CD4-positive, alpha-beta T cell treated with Interleukin-15 for 4 hours (primary cell): ENCODE measurements around the gene DLG2.

Experiments used
- DNase-seq: peaks from one replicate; pipeline ENCODE4 v3.0.0-alpha.2; 2020; ENCODE audit warnings: low spot score

DLG2 gene

GRCh38 chr11:84763931-84764330 lies 863.2 kb downstream of the DLG2 start:
- no peak for DNase-seq

GRCh38 chr11:84757711-84758110 lies 869.4 kb downstream of the DLG2 start:
- DNase-seq, result no peak

- no peak for DNase-seq
These were observed 875.8 kb downstream of the DLG2 start for GRCh38 chr11:84751371-84751770.

GRCh38 chr11:84747871-84748270 lies 879.3 kb downstream of the DLG2 start:
- no peak for DNase-seq

- no peak for DNase-seq
These were observed 887.1 kb downstream of the DLG2 start for GRCh38 chr11:84740050-84740449.

GRCh38 chr11:84724256-84724655 lies 902.9 kb downstream of the DLG2 start:
- no peak for DNase-seq

- no peak for DNase-seq
These were observed 904.5 kb downstream of the DLG2 start for GRCh38 chr11:84722583-84723108.

- DNase-seq, result no peak
These were observed 905.6 kb downstream of the DLG2 start for GRCh38 chr11:84721561-84721961.

- DNase-seq, result no peak
These were observed 906.3 kb downstream of the DLG2 start for GRCh38 chr11:84720706-84721402.

- no peak for DNase-seq
These were observed 907.1 kb downstream of the DLG2 start for GRCh38 chr11:84719935-84720577.

GRCh38 chr11:84714316-84714780 lies 912.8 kb downstream of the DLG2 start:
- no peak for DNase-seq

- no peak for DNase-seq
These were observed 935.3 kb downstream of the DLG2 start for GRCh38 chr11:84691830-84692229.

GRCh38 chr11:84687433-84687832 lies 939.7 kb downstream of the DLG2 start:
- DNase-seq, result no peak

- DNase-seq, result no peak
These were observed 940.4 kb downstream of the DLG2 start for GRCh38 chr11:84686716-84687115.

- no peak for DNase-seq
These were observed 941.2 kb downstream of the DLG2 start for GRCh38 chr11:84685976-84686375.

GRCh38 chr11:84685149-84685548 lies 942.0 kb downstream of the DLG2 start:
- no peak for DNase-seq

- DNase-seq, result no peak
These were observed 945.7 kb downstream of the DLG2 start for GRCh38 chr11:84681456-84681855.

GRCh38 chr11:84675396-84676025 lies 951.6 kb downstream of the DLG2 start:
- DNase-seq, result no peak

- DNase-seq, result no peak
These were observed 953.4 kb downstream of the DLG2 start for GRCh38 chr11:84673753-84674152.

GRCh38 chr11:84671325-84671999 lies 955.7 kb downstream of the DLG2 start:
- no peak for DNase-seq

- DNase-seq, result no peak
These were observed 963.4 kb downstream of the DLG2 start for GRCh38 chr11:84663731-84664130.

- DNase-seq, result no peak
These were observed 966.7 kb downstream of the DLG2 start for GRCh38 chr11:84660257-84660977.
